ENCODE data around the gene NKX6-2.

Gene NKX6-2

DNA sequence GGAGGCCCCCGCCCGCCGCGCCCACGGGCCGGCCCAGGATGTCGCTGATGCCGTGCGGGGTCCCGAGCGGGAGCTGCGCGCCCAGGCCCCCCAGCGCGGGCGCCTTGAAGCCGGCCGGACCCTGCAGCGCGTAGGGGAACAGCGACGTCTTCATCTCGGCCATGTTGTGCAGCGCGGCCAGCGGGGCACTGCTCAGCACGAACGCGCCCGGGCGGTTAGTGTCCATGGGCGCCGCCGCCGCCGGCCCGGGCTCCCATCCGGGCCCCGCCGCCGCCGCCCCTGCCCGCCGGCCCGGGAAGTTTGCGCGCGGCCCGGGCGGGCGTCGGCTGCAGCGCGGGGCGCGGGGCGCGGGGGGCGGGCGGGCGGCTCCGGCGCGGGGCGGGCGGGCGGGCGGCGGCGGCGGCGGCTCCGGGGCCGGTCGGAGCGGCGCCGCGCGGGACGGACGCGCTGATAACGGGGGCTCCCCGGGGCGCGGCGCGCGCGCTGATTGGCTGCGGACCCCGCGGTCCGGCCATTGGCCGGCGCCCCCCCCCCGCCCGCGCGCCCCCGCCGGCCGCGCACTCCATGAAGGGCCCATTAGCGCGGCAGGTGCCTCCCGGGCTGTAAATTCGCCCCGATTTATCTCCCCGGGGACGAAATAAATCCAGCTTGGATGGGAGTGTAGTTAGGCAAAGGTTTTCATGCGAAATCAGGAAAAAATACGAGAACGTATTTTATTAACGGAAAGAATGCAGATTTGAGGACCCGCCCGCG lies at the start of gene NKX6-2:
TSS of gene NKX6-2 (minus strand) at position 425 of the 753 bp plus-strand sequence. CDS start at position 226, 199 bp downstream.
- no peak within 1 kb of the TSS for H3K4me3 ChIP-seq (ENCODE audit: low read depth, low read length)

GRCh38 chr10:132834891-132835847 lies 49.2 kb upstream of the NKX6-2 start:
- no peak overlapping the region for H3K4me3 ChIP-seq (ENCODE audit: low read depth, low read length)
- TF ChIP-seq CTCF (IDR thresholded peaks at IDR 0.05; ENCODE audit: borderline replicate concordance, insufficient read depth, low read depth, low read length): no peak

More for the DNA sequence above, at the start of gene NKX6-2:
- no peak for TF ChIP-seq CTCF (IDR thresholded peaks at IDR 0.05; ENCODE audit: borderline replicate concordance, insufficient read depth, low read depth, low read length)

DNA sequence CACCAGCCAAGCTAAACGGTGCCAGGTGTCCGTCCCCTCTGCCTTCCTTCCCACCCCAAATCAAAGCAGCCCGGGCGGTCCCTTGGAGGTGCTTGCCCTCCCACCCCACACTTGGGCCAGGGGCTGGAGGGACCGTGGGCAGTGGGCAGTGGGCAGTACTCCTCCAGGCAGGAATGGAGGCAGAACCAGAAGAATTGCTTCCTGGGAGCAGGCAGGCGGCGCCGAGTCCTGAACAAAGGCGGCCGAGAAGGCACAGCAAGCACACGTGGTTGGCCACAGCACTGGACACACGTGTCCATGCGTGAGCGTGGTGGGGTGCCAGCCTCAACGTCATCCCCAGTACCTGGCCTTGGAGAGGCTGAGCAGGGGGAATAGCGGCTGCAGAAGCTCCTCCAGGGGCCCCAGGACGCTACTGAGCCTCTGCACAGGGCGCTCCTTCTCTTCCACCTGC lies 48.4 kb upstream of the NKX6-2 start:
- no peak overlapping the region for H3K4me3 ChIP-seq (ENCODE audit: low read depth, low read length)
- no peak for TF ChIP-seq CTCF (IDR thresholded peaks at IDR 0.05; ENCODE audit: borderline replicate concordance, insufficient read depth, low read depth, low read length)

GRCh38 chr10:132833421-132834111 lies 47.6 kb upstream of the NKX6-2 start:
- TF ChIP-seq CTCF (IDR thresholded peaks at IDR 0.05; ENCODE audit: borderline replicate concordance, insufficient read depth, low read depth, low read length): no peak
- no peak overlapping the region for H3K4me3 ChIP-seq (ENCODE audit: low read depth, low read length)

DNA sequence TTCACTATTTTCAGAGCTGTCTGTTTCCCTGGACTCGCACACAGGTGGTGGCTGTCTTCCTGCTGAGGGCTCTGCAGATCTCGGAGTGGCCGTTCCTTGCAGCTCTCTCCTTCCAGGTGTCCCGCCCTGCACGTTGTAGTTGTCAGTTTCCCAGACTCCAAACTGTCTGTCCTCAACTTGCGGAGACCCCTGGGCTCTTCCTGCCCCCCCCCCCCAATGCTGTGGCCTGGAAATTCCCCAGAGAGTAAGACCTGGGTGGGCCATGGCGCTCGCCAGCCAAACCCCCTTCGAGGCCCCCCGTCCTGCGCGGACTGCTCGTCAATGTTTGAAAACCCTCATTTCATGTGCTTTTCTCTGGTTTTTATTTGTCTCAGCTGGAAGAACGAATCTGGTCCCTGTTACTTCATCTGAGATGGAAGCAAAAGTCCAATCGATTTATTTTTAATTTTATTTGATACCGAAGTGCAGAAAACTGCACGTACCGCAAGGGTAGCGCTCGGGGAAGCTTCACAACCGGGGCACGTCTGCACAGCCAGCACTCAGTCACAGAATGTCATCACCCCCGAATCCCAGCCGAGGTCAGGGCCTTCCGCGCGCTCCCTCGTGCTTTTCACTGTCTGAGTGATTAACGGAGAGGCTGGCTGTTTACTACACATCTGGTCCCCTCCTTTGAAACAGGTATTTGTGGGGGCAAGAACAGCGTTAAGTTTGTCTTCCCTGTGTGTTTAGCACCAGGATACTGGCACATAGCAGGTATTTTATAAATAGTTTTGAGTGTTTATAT lies 46.4 kb upstream of the NKX6-2 start:
- no peak for TF ChIP-seq CTCF (IDR thresholded peaks at IDR 0.05; ENCODE audit: borderline replicate concordance, insufficient read depth, low read depth, low read length)

DNA sequence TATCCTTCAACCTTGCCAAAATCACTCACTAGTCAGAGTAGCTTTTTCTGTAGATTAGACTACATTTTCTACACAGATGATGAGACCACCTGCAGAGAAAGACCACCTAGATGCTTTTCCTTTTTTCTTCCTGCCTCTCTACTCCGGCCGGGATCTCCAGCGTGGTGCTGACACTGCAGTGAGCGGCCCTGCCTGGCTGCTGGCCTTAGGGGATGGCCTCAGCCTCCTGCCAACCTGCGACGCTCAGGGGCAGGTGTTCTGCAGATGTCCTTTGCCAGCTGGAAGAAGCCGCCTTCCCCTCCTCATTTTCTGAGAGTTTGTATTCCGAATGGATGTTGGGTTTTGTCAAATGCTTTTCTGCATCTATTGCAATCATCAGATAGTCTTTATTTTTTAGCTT lies 43.5 kb upstream of the NKX6-2 start:
- TF ChIP-seq CTCF (IDR thresholded peaks at IDR 0.05; ENCODE audit: borderline replicate concordance, insufficient read depth, low read depth, low read length): no peak
- no peak overlapping the region for H3K4me3 ChIP-seq (ENCODE audit: low read depth, low read length)

More for the DNA sequence above, 46.4 kb upstream of the NKX6-2 start:
- no peak overlapping the region for H3K4me3 ChIP-seq (ENCODE audit: low read depth, low read length)
